Epithelial cell of esophagus (primary cell): ENCODE measurements around the gene EXOC3.
"Not testable (repeated sequence)": the region's sequence is repeated elsewhere in the genome, so short reads cannot be mapped to it uniquely, and the experiment has no call there.

Source experiments
- DNase-seq: peaks from one replicate; pipeline ENCODE4 v3.0.0; 2010; ENCODE audit warnings: low read depth
- H3K4me3 ChIP-seq: 2 replicates; pipeline ENCODE4 v1.5.1; 2011; ENCODE audit warnings: mild to moderate bottlenecking, low read length, control low read depth
- CTCF ChIP-seq: IDR thresholded peaks from 2 replicates; pipeline ENCODE4 v1.5.1; 2011; ENCODE audit warnings: low read depth, mild to moderate bottlenecking, low read length, control low read depth, inconsistent platforms; ENCODE audit not compliant: insufficient read depth; ENCODE audit errors: missing control alignments

The EXOC3 gene

GRCh38 chr5:398475-399295 lies 44.3 kb upstream of the EXOC3 start:
- TF ChIP-seq CTCF: no peak
- H3K4me3 ChIP-seq: no peak overlapping the region
- no peak for DNase-seq

GRCh38 chr5:399296-400281 lies 43.4 kb upstream of the EXOC3 start:
- DNase-seq: peak; percentile 16
- no peak for TF ChIP-seq CTCF
- H3K4me3 ChIP-seq: no peak overlapping the region

GRCh38 chr5:400282-401145 lies 42.5 kb upstream of the EXOC3 start:
- no peak for DNase-seq
- TF ChIP-seq CTCF: no peak
- H3K4me3 ChIP-seq: no peak overlapping the region

GRCh38 chr5:401146-402034 lies 41.6 kb upstream of the EXOC3 start:
- no peak for TF ChIP-seq CTCF
- no peak for DNase-seq
- no peak overlapping the region for H3K4me3 ChIP-seq

- DNase-seq, H3K4me3 ChIP-seq: not testable (repeated sequence)
Measured at GRCh38 chr5:402219-402614, 40.8 kb upstream of the EXOC3 start.

- H3K4me3 ChIP-seq: no peak overlapping the region
- TF ChIP-seq CTCF: no peak
- DNase-seq: peak; percentile 21
Measured at GRCh38 chr5:402615-403359, 40.2 kb upstream of the EXOC3 start.
